ENCODE data around the gene PIK3CB. TPM values are rescaled to one million over a fixed set of nuclear protein-coding genes. Genes with fewer than 3 reads are reported as not detected.

The PIK3CB gene
- 5.3 and 6.1 TPM in 2 replicates for total RNA-seq (2014; rRNA removed; shearing (Covaris generic))

DNA sequence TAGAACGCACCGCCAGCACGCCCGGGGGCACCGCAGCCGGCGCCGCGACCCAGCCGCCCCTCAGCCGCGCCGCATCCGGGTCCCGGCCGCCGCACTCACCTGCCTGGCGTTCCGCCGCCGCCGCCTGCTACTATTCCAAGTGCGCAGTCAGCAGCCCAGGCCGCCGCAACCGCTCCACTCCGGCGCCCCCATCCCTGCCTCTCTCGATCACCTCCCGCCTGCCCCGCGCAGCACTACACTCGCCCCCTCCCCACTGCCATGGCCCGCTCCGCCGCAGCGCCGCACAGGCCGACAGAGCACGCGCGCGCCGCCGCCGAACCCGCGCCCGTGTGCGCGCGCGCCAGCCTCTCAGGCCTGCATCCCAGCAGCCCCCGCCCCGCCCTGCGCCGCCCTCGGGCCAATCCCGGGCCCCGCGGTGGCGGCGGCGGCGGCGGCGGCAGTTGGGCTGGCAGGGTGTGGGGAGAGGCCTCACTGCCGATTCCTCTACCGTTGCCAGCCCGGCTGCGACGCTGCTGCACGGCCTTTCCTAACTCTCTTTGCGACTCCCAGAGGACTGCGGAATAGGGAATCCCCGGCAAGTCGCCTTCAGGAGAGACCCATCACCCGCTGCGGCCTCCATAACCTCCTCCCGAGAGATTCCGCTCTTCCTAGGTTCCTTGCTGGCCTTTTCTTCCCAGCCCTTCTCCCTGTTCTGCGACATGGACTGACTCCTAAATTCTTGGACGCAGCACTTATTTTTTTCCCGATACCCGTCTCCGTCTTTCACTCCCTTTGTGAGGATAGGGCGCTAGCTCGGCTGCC is at the start of gene PIK3CB:
TSS of gene PIK3CB (minus strand) at position 333 of the 801 bp plus-strand sequence. CDS start 75,585 bp downstream, outside the sequence.
- DNase-seq (ENCODE audit: low spot score), result peak; percentile 80

DNA sequence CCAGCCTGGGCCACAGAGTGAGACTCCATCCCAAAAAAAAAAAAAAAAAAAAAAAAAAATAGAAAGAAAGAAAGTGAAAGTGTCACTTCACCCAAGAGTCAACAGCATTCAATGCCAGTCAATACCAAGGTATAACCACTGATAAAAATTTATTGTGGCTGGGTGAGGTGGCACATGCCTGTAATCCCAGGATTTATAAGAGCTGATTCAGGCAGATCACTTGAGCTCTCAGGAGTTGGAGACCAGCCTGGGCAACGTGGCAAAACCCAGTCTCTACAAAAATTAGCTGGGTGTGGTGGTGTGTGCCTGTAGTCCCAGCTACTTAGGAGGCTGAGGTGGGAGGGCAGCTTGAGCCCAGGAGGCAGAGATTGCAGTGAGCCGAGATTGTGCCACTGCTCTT is 46.5 kb upstream of the PIK3CB start:
- no peak for DNase-seq (ENCODE audit: low spot score)

DNA sequence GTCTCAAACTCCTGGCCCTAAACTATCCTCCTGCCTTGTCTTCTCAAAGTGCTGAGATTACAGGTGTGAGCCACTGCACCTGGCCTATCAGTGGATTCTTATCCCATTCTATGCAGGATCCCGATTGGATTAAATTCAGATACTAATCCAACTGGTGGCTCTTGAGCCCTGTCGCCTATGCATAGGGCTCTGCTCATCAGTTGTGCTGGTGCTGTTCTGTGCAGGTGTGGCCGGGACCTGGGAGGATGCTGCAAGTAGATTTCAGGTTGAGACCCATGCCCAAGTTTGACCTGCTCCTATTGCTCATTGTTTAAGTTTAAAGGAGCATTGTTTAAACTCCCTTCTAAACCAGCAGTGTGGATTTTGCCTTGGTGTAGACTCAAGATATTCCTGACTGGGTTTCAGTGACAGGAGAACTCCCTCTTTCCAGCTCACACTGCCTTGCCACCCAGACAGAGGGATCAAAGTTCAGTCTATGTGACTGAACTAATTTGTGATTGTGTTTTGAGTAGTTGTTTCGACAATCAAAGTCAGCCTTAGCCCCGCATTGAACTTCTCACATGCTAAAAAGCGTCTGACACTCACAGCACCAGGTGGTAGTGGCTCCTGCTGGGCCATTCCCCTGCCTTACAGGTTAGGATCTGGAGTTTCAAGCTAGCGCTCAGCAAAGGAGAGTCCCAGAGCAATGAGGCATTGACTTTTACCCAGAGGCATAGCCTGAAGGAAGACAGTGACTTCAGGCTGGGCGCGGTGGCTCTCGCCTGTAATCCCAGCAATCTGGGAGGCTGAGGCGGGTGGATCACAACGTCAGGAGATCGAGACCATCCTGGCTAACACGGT is 45.0 kb upstream of the PIK3CB start:
- no peak for DNase-seq (ENCODE audit: low spot score)

DNA sequence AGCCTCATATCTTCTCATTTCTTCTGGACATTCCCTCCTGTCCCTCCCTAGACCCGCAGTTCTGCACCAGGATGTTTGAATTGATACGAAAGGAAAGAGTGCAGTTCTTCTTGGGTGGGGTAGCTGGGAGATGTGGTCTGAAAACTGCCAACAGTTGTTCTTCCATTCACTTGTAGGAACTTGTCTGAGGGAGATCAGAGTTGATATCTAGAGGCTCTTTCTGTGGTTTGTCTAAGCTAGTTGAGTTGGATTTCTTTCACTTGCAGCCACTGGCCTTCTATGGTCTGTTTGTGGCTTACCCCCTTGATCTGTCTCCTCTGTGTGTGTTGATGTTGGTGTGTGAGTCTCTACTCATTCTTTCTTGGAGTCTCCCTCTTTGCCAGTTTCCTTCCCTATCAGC is 42.5 kb upstream of the PIK3CB start:
- DNase-seq (ENCODE audit: low spot score), result no peak

DNA sequence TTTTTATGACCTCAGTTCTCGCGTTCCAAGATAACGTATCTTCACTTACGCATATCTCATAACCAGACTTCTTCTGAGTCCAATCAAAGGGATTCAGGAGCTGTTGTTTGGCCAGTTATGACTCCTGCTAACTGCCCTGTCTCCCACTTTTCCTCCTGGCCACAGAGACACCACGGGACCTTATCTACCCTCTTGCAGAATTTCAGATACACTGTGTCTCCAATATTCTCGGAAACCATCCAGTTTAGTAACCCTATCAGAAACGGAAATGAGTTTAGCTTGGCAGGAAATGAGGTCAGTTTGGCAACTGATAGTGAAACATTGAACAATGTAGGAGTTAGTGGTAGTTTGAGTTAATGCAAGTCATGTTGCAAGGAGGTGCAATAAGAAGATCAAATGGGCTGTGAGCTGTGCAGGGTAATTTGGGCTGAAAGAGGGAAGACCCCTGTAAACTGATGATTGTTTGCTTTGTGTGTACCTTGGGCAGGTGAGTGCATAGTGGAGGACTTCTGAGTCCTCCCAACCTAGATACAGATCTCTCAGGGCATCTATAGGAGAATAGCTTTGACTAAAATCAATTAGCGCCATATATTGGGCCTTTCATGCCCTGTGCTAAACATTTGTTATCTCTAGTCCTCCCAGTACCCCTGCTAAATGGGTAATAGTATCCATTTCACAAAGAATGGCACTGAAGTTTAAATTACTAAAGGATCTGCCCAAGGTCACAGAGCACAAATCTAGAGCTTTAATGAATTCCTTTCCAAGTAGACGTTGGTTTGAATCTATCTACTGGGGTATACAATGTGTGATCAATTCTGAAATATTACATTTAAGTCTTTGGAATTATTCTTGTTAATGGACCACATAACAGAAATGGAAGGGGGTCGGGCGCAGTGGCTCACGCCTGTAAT is 41.3 kb upstream of the PIK3CB start:
- no peak for DNase-seq (ENCODE audit: low spot score)

DNA sequence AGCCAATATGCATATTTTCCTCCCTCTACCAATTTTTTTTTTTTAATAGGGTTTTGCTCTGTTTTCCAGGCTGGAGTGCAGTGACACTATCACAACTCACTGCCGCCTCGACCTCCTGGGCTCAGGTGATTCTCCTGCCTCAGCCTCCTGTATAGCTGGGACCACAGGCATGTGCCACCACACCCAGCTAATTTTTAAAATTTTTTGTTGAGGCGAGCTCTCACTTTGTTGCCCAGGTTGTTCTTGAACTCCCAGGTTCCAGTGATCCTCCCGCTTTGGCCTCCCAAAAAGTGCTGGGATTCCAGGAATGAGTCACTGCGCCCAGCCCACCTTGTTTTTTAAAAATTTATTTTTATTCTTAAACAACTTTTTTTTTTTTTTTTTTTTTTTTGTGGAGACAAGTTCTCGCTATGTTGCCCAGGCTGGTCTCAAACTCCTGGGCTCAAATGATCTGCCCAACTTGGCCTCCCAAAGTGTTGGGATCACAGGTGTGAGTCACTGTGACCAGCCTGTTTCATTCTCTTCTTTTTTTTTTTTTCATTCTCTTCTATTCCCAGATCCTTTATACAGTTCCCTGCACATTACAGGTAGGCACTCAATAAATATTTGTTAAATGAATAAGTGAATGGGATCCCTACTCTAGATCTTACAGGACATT is 40.5 kb upstream of the PIK3CB start:
- DNase-seq (ENCODE audit: low spot score), result no peak

DNA sequence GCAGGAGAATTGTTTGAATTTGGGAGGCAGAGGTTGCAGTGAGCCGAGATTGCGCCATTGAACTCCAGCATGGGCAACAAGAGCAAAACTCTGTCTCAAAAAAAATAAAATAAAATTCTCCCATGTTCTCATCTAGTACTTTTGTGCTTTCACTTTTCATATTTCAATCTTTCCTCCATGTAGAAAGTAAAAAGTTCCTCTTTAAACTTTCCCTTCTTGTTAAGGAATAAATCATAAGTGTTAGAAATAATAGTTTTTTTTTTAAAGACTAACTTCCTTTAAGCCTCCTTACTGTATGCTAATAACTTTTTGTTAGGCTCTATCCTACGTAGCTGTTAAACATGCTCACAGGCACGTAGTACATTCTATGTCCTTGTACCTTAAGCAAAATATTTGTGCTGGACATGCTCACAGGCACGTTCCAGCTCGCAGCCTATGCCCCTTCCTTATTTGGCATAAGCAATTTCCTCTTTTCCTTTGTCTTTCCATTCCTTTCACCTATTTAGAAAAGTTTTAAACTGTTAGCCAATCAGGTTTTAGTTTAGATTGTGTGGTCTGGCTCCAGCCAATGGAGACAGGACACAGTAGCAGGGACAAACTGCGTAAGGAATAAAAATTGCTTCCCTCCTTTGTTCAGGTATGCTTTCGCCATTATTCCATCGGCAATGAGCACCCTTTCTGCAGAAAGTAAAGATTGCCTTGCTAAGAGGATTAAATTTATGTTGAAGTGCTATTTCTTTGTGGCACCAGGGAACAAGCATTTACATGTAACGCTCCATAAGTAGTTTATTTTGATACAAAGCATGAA is 38.9 kb upstream of the PIK3CB start:
- no peak for DNase-seq (ENCODE audit: low spot score)

DNA sequence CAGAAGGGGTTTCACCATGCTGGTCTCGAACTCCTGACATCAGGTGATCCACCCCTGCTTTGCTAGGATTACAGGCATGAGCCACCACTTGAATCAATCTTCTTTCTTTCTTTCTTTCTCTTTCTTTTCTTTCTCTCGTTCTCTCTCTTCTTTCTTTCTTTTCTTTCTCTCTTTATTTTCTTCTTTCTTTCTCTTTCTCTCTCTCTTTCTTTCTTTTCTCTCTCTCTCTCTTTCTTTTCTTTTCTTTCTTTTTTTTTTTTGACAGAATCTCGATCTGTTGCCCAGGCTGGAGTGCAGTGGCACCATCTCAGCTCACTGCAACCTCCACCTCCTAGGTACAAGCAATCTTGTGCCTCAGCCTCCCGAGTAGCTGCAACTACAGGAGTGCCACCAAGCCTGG is 37.9 kb upstream of the PIK3CB start:
- DNase-seq (ENCODE audit: low spot score), result no peak

DNA sequence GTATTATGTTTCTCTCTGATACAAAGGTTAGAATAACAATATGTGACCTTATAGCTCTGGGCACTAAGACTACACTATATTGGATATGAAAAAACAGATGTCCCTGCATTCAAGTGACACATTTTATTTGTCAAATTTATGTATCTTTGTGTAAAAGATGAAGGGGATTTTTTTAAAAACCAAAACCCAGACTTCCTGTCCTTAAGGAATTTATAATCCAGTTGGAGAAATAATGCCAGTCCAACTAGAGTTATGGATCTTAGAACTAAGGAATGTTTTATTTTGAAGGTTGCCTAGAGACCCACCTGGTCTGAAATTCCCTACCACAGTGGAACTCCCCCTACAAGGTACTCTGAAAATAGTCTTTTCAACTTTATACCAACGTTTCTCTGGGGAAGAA is 33.3 kb upstream of the PIK3CB start:
- DNase-seq (ENCODE audit: low spot score), result no peak

DNA sequence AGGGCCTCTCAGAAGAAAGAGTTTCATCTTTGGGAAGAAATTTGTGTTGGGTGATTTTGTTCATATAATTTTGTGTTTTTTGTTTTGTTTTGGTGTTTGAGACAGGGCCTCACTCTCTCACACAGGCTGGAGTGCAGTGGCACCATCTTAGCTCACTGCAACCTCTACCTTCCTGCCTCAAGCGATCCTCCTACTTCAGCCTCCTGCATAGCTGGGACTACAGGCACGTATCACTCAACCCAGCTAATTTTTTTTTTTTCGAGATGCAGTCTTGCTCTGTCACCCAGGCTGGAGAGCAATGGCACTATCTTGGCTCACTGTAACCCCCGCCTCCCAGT is 29.0 kb upstream of the PIK3CB start:
- DNase-seq (ENCODE audit: low spot score), result no peak

DNA sequence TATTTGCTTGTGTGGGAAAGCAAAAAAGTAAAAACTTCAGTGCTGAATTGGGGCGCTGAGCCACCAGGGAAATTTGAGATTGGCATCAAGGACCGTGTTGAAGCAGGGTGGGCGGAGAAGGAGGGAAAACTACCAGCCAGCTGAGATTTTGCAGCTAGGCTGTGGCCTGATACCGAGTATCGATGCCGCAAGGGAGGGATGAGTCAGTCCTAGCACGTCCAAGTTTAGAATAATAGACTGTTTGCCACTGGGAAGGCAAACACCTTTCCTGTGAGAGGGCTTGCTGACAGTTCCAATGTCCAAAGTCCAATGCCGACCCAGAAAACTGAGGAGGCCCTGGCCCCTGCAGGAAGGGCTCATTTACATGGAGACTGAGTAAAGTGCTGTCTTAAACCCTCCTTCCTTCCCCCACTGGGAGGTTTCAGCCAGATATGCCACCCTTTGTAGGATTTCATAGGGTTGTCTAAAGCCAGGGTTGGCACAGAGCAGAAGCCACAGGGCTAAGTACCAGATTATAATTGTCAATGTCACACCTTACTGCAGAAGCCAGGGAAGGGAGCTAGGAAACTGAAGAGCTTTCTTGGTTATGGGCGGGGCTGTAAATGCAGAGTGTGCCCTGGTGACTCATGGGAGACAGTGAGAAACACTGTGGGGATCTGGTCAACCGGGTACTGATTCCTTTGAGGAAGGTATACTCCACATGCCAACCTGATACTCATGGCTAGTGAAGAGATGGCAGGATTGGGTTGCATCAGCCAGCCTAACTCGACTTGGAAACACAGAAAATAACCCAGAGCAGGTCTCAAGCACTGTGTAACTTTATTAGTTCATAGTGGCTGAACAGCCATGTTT is 28.4 kb upstream of the PIK3CB start:
- peak; percentile 68 for DNase-seq (ENCODE audit: low spot score)

DNA sequence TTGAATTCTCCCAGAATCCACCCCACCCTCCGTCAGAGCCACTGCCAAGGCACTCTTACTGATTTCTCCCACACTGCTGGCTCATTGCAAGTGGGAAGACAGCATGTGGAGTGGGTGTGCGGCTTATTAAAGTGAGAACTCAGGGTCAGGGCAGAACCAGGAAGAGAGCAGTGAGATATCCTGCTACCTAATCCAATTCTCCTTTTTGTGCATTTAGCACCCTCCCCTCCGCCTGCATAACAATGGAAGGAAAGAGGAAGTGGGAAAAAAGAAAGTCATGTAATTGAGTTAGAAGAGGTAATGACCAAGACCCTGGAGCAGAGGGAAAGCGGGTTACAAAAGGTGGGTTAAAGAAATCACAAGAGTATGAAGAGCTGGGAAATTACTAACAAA is 27.8 kb upstream of the PIK3CB start:
- DNase-seq (ENCODE audit: low spot score), result no peak

DNA sequence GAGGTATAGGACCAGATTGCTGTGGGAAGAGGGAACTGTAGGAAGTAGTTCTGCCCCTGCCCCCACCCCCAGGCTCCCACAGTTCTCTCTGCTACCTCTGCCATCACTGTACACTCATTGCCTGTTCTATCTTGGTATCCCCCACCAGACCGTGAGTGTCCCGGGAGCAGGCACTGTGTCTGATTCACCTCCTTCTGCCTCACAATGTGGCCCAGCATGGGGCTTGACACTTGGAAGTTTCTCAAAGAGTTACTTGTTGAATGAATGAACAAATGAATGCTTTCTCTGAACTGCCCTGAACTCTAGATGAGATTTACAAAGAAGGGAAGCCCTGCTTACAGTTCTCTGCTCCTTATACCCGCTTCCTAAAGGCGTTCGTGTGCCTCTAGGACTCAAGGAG is 27.1 kb upstream of the PIK3CB start:
- no peak for DNase-seq (ENCODE audit: low spot score)

DNA sequence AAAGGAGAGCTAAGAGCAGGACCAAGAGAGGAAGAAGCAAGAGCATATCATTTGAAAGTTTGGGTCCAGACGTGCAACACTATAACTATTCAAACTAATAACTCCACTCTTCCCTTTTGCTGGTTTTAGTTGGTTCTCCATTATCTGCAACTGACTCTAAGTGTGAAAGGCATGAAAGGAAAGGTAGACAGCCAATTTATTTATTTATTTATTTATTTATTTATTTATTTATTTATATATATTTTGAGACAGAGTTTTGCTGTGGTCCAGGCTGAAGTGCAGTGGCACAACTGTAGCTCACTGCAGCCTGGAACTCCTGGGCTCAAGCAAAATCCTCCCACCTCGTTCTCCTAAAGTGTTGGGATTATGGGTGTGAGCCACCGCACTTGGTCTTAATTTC is 22.1 kb upstream of the PIK3CB start:
- DNase-seq (ENCODE audit: low spot score), result no peak

DNA sequence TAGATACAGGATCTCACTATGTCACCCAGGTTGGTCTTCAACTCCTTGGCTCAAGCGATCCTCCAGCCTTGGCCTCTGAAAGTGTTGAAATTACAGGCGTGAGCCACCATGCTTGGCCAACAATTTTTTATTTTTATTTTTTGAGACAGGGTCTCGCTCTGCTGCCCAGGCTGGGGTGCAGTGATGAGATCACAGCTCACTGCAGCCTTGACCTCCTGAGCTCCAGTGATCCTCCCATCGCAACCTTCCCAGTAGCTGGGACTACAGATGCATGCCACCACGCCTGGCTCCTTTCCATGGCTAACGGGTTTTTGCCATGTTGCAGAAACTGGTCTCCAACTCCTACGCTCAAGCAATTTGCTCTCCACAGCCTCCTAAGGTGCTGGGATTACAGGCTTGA is 20.2 kb upstream of the PIK3CB start:
- DNase-seq (ENCODE audit: low spot score), result no peak

DNA sequence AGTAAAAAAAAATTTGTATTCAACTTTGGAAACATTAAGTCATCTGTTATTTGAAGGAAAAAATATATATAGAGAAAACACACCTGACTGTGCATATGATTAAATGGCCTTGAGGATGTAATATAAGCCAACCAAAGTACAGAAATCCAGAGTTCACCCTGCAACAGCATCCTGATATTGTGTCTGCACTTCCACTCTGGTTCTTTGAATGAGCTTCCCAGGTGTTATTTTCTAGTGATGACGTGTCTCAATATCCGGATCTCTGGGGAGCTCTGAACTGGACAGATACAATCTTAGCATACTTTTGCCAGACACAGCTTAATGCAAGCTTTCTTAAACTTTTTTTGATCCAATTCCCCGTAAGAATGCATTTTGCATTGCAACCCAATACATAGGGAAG is 19.5 kb upstream of the PIK3CB start:
- no peak for DNase-seq (ENCODE audit: low spot score)

DNA sequence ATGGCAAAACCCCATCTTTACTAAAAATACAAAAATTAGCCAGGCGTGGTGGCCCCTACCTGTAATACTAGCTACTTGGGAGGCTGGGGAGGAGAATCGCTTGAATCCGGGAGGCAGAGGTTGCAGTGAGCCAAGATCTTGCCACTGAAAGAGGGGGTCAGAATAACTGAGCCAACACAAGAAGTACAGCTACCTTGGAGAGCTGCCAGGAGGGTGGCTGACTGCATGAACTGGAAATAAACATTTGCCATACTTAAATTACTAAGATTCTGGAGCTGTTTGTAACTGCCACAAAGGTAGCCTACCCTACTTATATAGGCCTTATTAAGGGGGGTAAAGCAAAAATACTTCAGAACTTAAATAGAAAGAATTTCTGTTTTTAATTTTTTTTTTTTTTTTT is 15.4 kb upstream of the PIK3CB start:
- DNase-seq (ENCODE audit: low spot score), result peak; percentile 64

DNA sequence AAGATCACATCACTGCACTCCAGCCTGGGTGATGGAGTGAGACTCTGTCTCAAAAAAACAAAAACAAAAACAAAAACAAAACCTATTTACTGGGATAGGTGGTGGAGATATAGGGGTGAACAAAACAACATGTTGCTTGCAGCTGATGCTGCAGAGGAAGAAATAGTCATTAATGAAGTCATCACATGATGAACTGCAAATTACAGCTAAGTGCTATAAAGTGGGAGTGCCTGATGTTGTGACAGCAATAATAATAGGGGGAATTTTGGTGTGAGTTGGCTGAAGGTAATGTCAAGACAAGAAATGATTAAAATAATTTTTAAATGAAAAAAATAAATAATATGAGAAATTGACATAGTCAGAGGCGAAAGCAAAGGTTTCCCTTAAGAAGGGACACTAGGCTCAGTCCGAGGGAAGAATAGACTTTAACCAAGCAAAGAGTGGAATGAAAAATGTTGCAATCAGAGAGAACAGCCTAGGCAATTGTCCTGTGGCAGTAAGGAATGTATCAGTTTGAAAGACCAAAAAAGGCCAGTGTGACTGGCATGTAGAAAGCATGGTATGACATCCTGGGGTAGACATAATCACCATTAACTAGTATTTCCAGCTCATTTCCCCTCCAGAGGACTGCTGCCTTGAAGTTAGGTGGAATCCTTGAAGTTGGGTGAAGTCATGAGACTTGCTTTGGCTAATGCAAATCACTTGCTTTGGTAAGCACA is 14.7 kb upstream of the PIK3CB start:
- DNase-seq (ENCODE audit: low spot score), result no peak

DNA sequence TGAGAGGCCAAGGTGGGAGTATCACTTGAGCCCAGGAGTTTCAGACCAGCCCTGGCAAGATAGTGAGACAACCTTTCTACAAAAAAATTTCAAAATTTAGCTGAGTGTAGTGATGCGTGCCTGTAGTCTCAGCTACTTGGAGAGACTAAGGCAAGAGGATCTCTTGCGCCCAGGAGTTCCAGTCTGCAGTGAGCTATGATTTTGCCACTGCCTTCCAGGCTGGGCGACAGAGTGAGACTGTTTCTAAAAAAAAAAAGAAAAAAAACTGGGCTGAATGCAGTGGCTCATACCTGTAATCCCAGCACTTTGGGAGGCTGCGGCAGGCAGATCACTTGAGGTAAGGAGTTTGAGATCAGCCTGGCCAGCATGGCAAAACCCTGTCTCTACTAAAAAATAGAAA is 14.0 kb upstream of the PIK3CB start:
- no peak for DNase-seq (ENCODE audit: low spot score)
